Sigmoid colon (tissue), 3 donors: ENCODE results near the gene RCL1.

Experiments
- POLR2A ChIP-seq, 2 donors: fragments of 450-650 bp; IDR thresholded peaks; one replicate each; pipeline ENCODE4 v1.6.1; 2016; ENCODE audit warnings: antibody characterized with exemption in 2 of 2, mild to moderate bottlenecking in 2 of 2, moderate library complexity in 2 of 2
- TF ChIP-seq, protein P1 (sequence below), 4 experiments: fragments of 450-650 bp in 3 of 4; fragments of 200-600 bp in 1 of 4; IDR thresholded peaks; one replicate each; pipeline ENCODE4 v1.5.1; 2016 to 2019; ENCODE audit warnings: antibody characterized with exemption in 4 of 4, mild to moderate bottlenecking in 3 of 4, moderate library complexity in 2 of 4

DNA sequence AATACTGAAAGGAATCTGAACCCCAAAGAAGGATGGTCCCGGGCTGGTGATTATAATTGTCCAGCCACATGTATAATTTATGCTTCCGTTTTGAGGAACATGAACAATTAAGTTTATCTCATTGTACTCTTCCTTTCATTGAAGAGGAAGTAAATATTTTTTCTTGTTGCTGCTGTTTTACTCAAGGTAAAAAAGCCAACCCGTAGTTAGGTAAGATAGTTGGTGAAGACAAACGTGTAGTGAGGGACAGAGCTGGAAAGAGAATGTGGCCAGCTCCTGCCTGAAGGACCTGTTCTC lies 5.1 kb downstream of the RCL1 start:
- no peak for TF ChIP-seq POLR2A (IDR thresholded peaks at IDR 0.05)
- TF ChIP-seq, protein P1, sequence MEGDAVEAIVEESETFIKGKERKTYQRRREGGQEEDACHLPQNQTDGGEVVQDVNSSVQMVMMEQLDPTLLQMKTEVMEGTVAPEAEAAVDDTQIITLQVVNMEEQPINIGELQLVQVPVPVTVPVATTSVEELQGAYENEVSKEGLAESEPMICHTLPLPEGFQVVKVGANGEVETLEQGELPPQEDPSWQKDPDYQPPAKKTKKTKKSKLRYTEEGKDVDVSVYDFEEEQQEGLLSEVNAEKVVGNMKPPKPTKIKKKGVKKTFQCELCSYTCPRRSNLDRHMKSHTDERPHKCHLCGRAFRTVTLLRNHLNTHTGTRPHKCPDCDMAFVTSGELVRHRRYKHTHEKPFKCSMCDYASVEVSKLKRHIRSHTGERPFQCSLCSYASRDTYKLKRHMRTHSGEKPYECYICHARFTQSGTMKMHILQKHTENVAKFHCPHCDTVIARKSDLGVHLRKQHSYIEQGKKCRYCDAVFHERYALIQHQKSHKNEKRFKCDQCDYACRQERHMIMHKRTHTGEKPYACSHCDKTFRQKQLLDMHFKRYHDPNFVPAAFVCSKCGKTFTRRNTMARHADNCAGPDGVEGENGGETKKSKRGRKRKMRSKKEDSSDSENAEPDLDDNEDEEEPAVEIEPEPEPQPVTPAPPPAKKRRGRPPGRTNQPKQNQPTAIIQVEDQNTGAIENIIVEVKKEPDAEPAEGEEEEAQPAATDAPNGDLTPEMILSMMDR (IDR thresholded peaks at IDR 0.05): no peak
